K562 (cell line): ENCODE results near the gene EXOC3L2. TPM values are rescaled to one million over a fixed set of nuclear protein-coding genes. Genes with fewer than 3 reads are reported as not detected.

Source experiments
- ATF2 ChIP-seq: sonication (generic); formaldehyde crosslinking; IDR thresholded peaks from 2 replicates; pipeline ENCODE4 v1.8.1; 2022; ENCODE audit warnings: missing genetic modification reagents
- BCOR ChIP-seq: fragments of 450-650 bp; IDR thresholded peaks from 2 replicates; pipeline ENCODE4 v1.6.1; 2016
- CBX3 ChIP-seq, 2 experiments: IDR thresholded peaks; 1 replicate in 1 of 2; 2 replicates in 1 of 2; pipeline ENCODE4 v1.6.1; 2012; ENCODE audit warnings: inconsistent platforms in 2 of 2, low read length in 2 of 2, borderline replicate concordance in 1 of 2, control low read depth in 1 of 2
- CEBPB ChIP-seq: fragments of 450-650 bp; IDR thresholded peaks from 2 replicates; pipeline ENCODE4 v1.6.1; 2016; ENCODE audit warnings: missing genetic modification characterization, missing compliant biosample characterization
- DPF2 ChIP-seq: fragments of 450-650 bp; IDR thresholded peaks from 2 replicates; pipeline ENCODE4 v1.6.1; 2016
- FOXK2 ChIP-seq, 2 experiments: fragments of 450-650 bp; IDR thresholded peaks in 1 of 2; conservative IDR thresholded peaks in 1 of 2; 2 replicates each; pipeline ENCODE4 v1.6.1; 2016; ENCODE audit warnings: low read depth in 2 of 2, mild to moderate bottlenecking in 1 of 2
- FOXP4 ChIP-seq: sonication (generic); formaldehyde crosslinking; IDR thresholded peaks from 2 replicates; pipeline ENCODE4 v1.8.0; 2022; ENCODE audit warnings: mild to moderate bottlenecking, missing genetic modification reagents, borderline replicate concordance
- IRF1 ChIP-seq: sonication (generic); formaldehyde crosslinking; IDR thresholded peaks from 2 replicates; pipeline ENCODE4 v1.8.0; 2022; ENCODE audit warnings: missing genetic modification reagents, mild to moderate bottlenecking, borderline replicate concordance
- MAX ChIP-seq: sonication (generic); formaldehyde crosslinking; IDR thresholded peaks from 2 replicates; pipeline ENCODE4 v1.9.0; 2022; ENCODE audit warnings: mild to moderate bottlenecking, missing genetic modification reagents
- MXI1 ChIP-seq: IDR thresholded peaks from 2 replicates; pipeline ENCODE4 v1.6.1; 2011; ENCODE audit warnings: low read depth, mild to moderate bottlenecking, improper control_type of control experiment, low read length
- PATZ1 ChIP-seq: fragments of 250-450 bp; sonication (Bioruptor Pico); IDR thresholded peaks from 2 replicates; pipeline ENCODE4 v1.5.0; 2020; ENCODE audit warnings: mild to moderate bottlenecking, borderline replicate concordance
- POLR2A ChIP-seq: fragments of 450-650 bp; conservative IDR thresholded peaks from 2 replicates; pipeline ENCODE4 v1.6.1; 2016
- TBL1XR1 ChIP-seq, 2 experiments: IDR thresholded peaks; 2 replicates each; pipeline ENCODE4 v1.6.1; 2012; ENCODE audit warnings: improper control_type of control experiment in 2 of 2, low read length in 2 of 2, mild to moderate bottlenecking in 1 of 2
- ZBTB33 ChIP-seq: sonication (generic); formaldehyde crosslinking; IDR thresholded peaks from 2 replicates; pipeline ENCODE4 v1.8.1; 2023; ENCODE audit warnings: mild to moderate bottlenecking, missing genetic modification reagents
- ZNF124 ChIP-seq: sonication (generic); formaldehyde crosslinking; IDR thresholded peaks from 2 replicates; pipeline ENCODE4 v1.8.1; 2022; ENCODE audit warnings: missing genetic modification reagents
- ZNF239 ChIP-seq: fragments of 250-450 bp; sonication (Bioruptor Pico); IDR thresholded peaks from 2 replicates; pipeline ENCODE4 v1.4.0; 2020; ENCODE audit warnings: mild to moderate bottlenecking
- ZNF277 ChIP-seq: fragments of 250-450 bp; sonication (Bioruptor Pico); IDR thresholded peaks from 2 replicates; pipeline ENCODE4 v1.8.0; 2022; ENCODE audit warnings: inconsistent platforms, mild to moderate bottlenecking, moderate library complexity, borderline replicate concordance
- ZNF699 ChIP-seq: fragments of 250-450 bp; sonication (Bioruptor Pico); IDR thresholded peaks from 2 replicates; pipeline ENCODE4 v1.8.0; 2021; ENCODE audit warnings: mild to moderate bottlenecking, moderate library complexity; ENCODE audit not compliant: insufficient replicate concordance
- polyA plus RNA-seq, 8 experiments: library from polyadenylated mRNA; depleted of rRNA in 4 of 8; stranded (reverse) in 5 of 8; unstranded in 3 of 8; fragments of >200 nt; fragmentation: Nextera tagmentation in 2 of 8; fragmentation: Illumina TruSeq in 1 of 8; extraction: Ambion mirVana in 2 of 8; extraction: Trizol in 1 of 8; gene quantifications; 2 replicates each; pipeline versions ENCODE4 v1.2.1 to v1.2.3, GENCODE V29; 2011 to 2014; ENCODE audit warnings: inconsistent platforms in 1 of 8, missing spikeins in 1 of 8
- total RNA-seq, 7 experiments: library from RNA; depleted of rRNA in 6 of 7; stranded (reverse); fragments of >200 nt in 6 of 7; fragmentation: Illumina TruSeq in 2 of 7; extraction: Trizol in 2 of 7; gene quantifications; 2 replicates each; pipeline versions ENCODE4 v1.2.1 to v1.2.3, GENCODE V29; 2011 to 2021; ENCODE audit warnings: low replicate concordance in 1 of 7

EXOC3L2 gene
- total and polyA plus RNA-seq, 9 of the 15 experiments (the other 6 are each of a cell fraction or from before 2014, with no cell fraction given): 0.31 to 19.0 (median 2.4) TPM

- TF ChIP-seq ZNF124 (CRISPR knock-in tag) (no peak), DPF2 (no peak), ZNF277 (no peak), BCOR (peak; percentile 90), CBX3 (IDR thresholded peaks at IDR 0.05; ENCODE audit: borderline replicate concordance in 1 of 2, low read length in 2 of 2) (no peak), FOXP4 (CRISPR knock-in tag) (0 out of 2 replicates have a peak, but pooled peaks have one; percentile 28), CEBPB (no peak), IRF1 (no peak), ZBTB33 (CRISPR knock-in tag) (no peak), MXI1 (no peak), FOXK2 (conservative IDR thresholded peaks at IDR 0.05 in 1 of 2, IDR thresholded peaks at IDR 0.05 in 1 of 2; ENCODE audit: low read depth in 2 of 2) (no peak), PATZ1 (no peak), ZNF239 (CRISPR knock-in tag) (no peak), MAX (CRISPR knock-in tag) (no peak), POLR2A (no peak), ATF2 (CRISPR knock-in tag) (no peak), TBL1XR1 (IDR thresholded peaks at IDR 0.05; ENCODE audit: low read length in 2 of 2) (no peak), ZNF699 (CRISPR knock-in tag) (no peak)
Measured at GRCh38 chr19:45250216-45250831, 5.1 kb upstream of the EXOC3L2 start (continued).
